Measurements from ENCODE around the gene PAN2. TPM values are rescaled to one million over a fixed set of nuclear protein-coding genes. Genes with fewer than 3 reads are reported as not detected.
"Not testable (repeated sequence)": the region's sequence is repeated elsewhere in the genome, so short reads cannot be mapped to it uniquely, and the experiment has no call there.

PAN2 gene
- total and polyA plus RNA-seq, 4 donors = 6.1 to 83.5 (median 56.7) TPM

DNA sequence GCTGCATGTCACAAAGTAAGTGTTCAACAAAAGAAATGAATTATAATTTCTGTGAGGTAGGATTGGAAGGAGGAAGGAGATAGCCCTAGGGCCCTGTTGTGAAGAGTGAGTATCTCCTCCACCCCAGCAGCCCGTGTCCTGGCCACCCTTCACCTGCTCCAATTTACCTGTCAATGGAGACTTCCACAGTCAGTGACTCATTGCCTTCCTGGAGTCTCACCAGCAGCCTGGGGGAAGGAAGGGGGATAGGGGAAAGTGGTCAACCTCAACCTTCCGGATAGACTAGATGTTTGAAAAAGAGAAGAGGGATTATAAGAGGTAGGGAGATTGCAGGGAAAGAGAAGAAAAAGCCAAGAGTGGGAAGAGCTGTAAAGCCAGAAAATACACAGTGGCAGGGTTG is 16.9 kb upstream of the PAN2 start:
- no peak overlapping the region for H3K4me3 ChIP-seq (ENCODE audit: low read length in 2 of 2)
- no peaks in the 10 kb centered on the region for H3K4me1 ChIP-seq (ENCODE audit: control insufficient read depth in 1 of 2, insufficient read depth in 2 of 2, low read length in 2 of 2)
- H3K27ac ChIP-seq (ENCODE audit: low read depth in 1 of 2, low read length in 2 of 2) = no peak overlapping the region
- no peaks in the 10 kb centered on the region for H3K9me3 ChIP-seq (ENCODE audit: control insufficient read depth, low read length)
- intact Hi-C loops (cut with DNase I) = no loop called here
- WGBS, 2 donors = 86 to 93% methylated on average over 2 of the region's 2 CpGs
- peaks cover 11 to 19% of the 10 kb centered on the region in 2 donors for H3K36me3 ChIP-seq (ENCODE audit: control insufficient read depth in 1 of 2, insufficient read depth in 2 of 2, low read length in 1 of 2)
- ATAC-seq (ENCODE audit: low FRiP score) (no peak), DNase-seq (no peak)
- no peaks in the 10 kb centered on the region for H3K27me3 ChIP-seq (ENCODE audit: control insufficient read depth in 1 of 2, insufficient read depth in 2 of 2, low read length in 1 of 2)

DNA sequence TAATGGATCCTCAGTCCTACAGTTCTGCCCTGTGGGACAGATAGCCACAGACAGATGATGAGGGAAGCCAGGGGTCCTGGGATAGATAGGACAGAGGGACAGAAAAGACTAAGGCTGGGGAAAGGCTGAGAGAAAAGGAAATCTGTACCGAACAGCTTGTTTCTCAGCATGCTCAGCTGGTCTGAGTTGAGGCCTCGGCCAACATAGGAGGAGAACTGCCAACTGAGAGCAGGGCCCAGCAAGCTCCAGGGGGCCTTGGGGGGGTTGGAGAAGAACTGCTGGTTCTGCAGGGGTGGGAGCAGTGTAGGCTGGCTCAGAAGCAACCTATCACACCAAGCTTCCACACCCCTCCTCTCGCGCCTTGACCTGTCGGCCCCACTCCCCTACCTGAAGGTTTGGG is 15.0 kb upstream of the PAN2 start:
- ATAC-seq (ENCODE audit: low FRiP score) (no peak), DNase-seq (no peak)
- Histone ChIP-seq H3K4me3 (ENCODE audit: low read length in 2 of 2) (no peak overlapping the region), H3K9me3 (ENCODE audit: control insufficient read depth, low read length) (no peaks in the 10 kb centered on the region), H3K36me3 (ENCODE audit: control insufficient read depth in 1 of 2, insufficient read depth in 2 of 2, low read length in 1 of 2) (peaks cover 10 to 11% of the 10 kb centered on the region in 2 donors), H3K27ac (ENCODE audit: low read depth in 1 of 2, low read length in 2 of 2) (no peak overlapping the region), H3K4me1 (ENCODE audit: control insufficient read depth in 1 of 2, insufficient read depth in 2 of 2, low read length in 2 of 2) (no peaks in the 10 kb centered on the region), H3K27me3 (ENCODE audit: control insufficient read depth in 1 of 2, insufficient read depth in 2 of 2, low read length in 1 of 2) (no peaks in the 10 kb centered on the region)
- intact Hi-C loops (cut with DNase I) = no loop called here
- WGBS, 2 donors = 91 to 93% methylated on average over 5 of the region's 5 CpGs

DNA sequence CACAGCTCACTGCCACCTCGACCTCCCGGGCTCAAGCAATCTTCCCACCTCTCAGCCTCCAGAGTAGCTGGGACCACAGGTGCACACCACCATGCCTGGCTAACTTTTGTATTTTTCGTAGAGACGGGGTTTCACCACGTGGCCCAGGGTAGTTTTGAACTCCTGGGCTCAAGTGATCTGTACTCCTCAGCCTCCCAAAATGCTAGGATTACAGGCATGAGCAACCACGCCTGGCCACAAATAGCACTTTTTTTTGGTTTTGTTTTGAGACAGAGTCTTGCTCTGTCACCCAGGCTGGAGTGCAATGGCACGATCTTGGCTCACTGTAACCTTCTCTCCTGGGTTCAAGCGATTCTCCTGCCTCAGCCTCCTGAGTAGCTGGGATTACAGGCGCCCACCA is 13.5 kb upstream of the PAN2 start:
- WGBS, 2 donors = 90% methylated on average over 9 of the region's 9 CpGs
- intact Hi-C loops (cut with DNase I); H3K9me3 ChIP-seq (ENCODE audit: control insufficient read depth, low read length); ATAC-seq (ENCODE audit: low FRiP score); DNase-seq; H3K27ac ChIP-seq (ENCODE audit: low read depth in 1 of 2, low read length in 2 of 2); H3K27me3 ChIP-seq (ENCODE audit: control insufficient read depth in 1 of 2, insufficient read depth in 2 of 2, low read length in 1 of 2); H3K4me3 ChIP-seq (ENCODE audit: low read length in 2 of 2); H3K4me1 ChIP-seq (ENCODE audit: control insufficient read depth in 1 of 2, insufficient read depth in 2 of 2, low read length in 2 of 2): not testable (repeated sequence)
- peaks cover 14% of the 10 kb centered on the region in 2 donors for H3K36me3 ChIP-seq (ENCODE audit: control insufficient read depth in 1 of 2, insufficient read depth in 2 of 2, low read length in 1 of 2)

DNA sequence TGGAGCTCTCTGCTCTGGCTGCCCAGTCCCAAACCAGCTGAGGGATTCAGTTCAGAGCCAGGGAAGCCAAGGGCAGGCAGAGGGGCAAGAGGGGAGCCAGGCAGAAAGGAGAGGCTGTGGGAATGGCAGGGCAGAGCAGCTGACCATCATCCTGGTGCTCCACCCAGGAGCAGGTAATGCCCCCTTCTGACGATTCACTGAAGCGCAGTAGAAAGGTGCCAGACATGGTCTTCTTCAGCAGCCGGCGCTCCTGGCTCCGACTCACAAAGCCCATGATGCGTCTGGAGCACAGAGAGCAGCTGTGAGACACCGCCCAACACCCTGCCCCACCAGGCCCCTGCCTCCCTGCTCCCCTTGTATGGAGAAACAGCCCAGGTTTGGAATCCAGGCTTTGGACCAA is 12.9 kb upstream of the PAN2 start:
- intact Hi-C loops (cut with DNase I) = no loop called here

DNA sequence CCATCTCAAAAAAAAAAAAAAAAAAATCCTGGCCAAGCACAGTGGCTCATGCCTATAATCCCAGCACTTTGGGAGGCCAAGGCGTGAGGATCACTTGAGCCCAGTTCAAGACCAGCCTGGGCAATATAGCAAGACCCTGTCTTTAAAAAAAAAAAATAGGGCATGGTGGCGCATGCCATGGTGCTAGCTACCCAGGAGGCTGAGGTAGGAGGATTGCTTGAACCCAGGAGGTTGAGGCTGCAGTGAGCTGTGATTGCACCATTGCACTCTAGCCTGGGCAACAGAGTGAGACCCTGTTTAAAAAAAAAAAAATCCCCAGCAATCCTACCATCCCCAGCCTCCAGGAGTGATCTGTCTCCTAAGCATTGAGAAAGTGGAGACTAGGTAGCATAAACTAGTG is 8.5 kb upstream of the PAN2 start:
- H3K4me1 ChIP-seq (ENCODE audit: control insufficient read depth in 1 of 2, insufficient read depth in 2 of 2, low read length in 2 of 2); intact Hi-C loops (cut with DNase I); H3K4me3 ChIP-seq (ENCODE audit: low read length in 2 of 2); H3K9me3 ChIP-seq (ENCODE audit: control insufficient read depth, low read length); DNase-seq; H3K36me3 ChIP-seq (ENCODE audit: control insufficient read depth in 1 of 2, insufficient read depth in 2 of 2, low read length in 1 of 2); H3K27me3 ChIP-seq (ENCODE audit: control insufficient read depth in 1 of 2, insufficient read depth in 2 of 2, low read length in 1 of 2); ATAC-seq (ENCODE audit: low FRiP score); H3K27ac ChIP-seq (ENCODE audit: low read depth in 1 of 2, low read length in 2 of 2): not testable (repeated sequence)
- WGBS, 2 donors = 97 to 100% methylated on average over 2 of the region's 2 CpGs

More for the DNA sequence above, 12.9 kb upstream of the PAN2 start:
- H3K36me3 ChIP-seq (ENCODE audit: control insufficient read depth in 1 of 2, insufficient read depth in 2 of 2, low read length in 1 of 2) = peaks cover 14% of the 10 kb centered on the region in 2 donors
- no peaks in the 10 kb centered on the region for H3K4me1 ChIP-seq (ENCODE audit: control insufficient read depth in 1 of 2, insufficient read depth in 2 of 2, low read length in 2 of 2)
- H3K27me3 ChIP-seq (ENCODE audit: control insufficient read depth in 1 of 2, insufficient read depth in 2 of 2, low read length in 1 of 2) = no peaks in the 10 kb centered on the region
- H3K4me3 ChIP-seq (ENCODE audit: low read length in 2 of 2) = no peak overlapping the region
- H3K9me3 ChIP-seq (ENCODE audit: control insufficient read depth, low read length) = no peaks in the 10 kb centered on the region
- no peak overlapping the region for H3K27ac ChIP-seq (ENCODE audit: low read depth in 1 of 2, low read length in 2 of 2)
- ATAC-seq (ENCODE audit: low FRiP score) = no peak
- WGBS, 2 donors = 70 to 72% methylated on average over 7 of the region's 7 CpGs
- no peak for DNase-seq

DNA sequence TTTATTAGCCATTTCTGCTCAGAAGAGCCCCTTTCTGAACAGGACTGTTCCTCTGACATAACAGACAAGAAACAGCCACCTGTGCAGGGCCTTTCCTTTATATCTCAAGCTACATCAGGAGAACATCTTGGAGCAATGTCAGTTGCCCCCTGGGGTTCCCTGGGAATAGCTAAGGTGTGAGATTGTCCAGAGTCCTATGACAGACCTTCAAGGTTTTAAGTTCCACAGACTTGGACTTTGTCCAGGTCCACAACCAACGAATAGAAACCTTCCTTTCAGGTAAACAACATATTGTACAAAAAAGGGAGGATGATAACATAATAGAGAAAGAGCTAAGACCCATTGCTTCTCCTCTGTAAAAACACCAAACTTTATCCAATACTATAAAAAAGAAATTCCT is 7.8 kb upstream of the PAN2 start:
- no peak overlapping the region for H3K27ac ChIP-seq (ENCODE audit: low read depth in 1 of 2, low read length in 2 of 2)
- H3K4me3 ChIP-seq (ENCODE audit: low read length in 2 of 2) = no peak overlapping the region
- H3K36me3 ChIP-seq (ENCODE audit: control insufficient read depth in 1 of 2, insufficient read depth in 2 of 2, low read length in 1 of 2) = peaks cover 7 to 8% of the 10 kb centered on the region in 2 donors
- no peaks in the 10 kb centered on the region for H3K4me1 ChIP-seq (ENCODE audit: control insufficient read depth in 1 of 2, insufficient read depth in 2 of 2, low read length in 2 of 2)
- no peak for DNase-seq
- WGBS, 2 donors = 21 to 22% methylated on average over 1 of the region's 1 CpG
- intact Hi-C loops (cut with DNase I) = no loop called here
- ATAC-seq (ENCODE audit: low FRiP score) = no peak
- H3K9me3 ChIP-seq (ENCODE audit: control insufficient read depth, low read length) = no peaks in the 10 kb centered on the region
- no peaks in the 10 kb centered on the region for H3K27me3 ChIP-seq (ENCODE audit: control insufficient read depth in 1 of 2, insufficient read depth in 2 of 2, low read length in 1 of 2)

DNA sequence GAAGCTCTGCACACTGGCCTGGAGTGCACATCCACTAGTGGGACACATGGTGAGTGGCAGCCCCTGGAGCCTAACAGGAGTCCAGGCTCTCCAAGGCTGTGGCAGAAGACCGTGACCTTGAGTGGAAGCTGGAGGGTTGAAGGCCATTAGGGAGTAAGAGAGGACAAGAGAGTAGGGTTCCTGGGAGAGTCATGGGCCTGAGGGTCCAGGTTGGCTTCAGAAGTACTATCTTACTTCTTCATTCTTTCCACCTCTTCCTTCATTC is 5.3 kb upstream of the PAN2 start:
- H3K4me3 ChIP-seq (ENCODE audit: low read length in 2 of 2) = no peak overlapping the region
- no peaks in the 10 kb centered on the region for H3K9me3 ChIP-seq (ENCODE audit: control insufficient read depth, low read length)
- H3K4me1 ChIP-seq (ENCODE audit: control insufficient read depth in 1 of 2, insufficient read depth in 2 of 2, low read length in 2 of 2) = no peaks in the 10 kb centered on the region
- DNase-seq (no peak), ATAC-seq (ENCODE audit: low FRiP score) (no peak)
- H3K36me3 ChIP-seq (ENCODE audit: control insufficient read depth in 1 of 2, insufficient read depth in 2 of 2, low read length in 1 of 2) = peaks cover 5 to 6% of the 10 kb centered on the region in 2 donors
- H3K27ac ChIP-seq (ENCODE audit: low read depth in 1 of 2, low read length in 2 of 2) = no peak overlapping the region
- intact Hi-C loops (cut with DNase I) = no loop called here
- H3K27me3 ChIP-seq (ENCODE audit: control insufficient read depth in 1 of 2, insufficient read depth in 2 of 2, low read length in 1 of 2) = no peaks in the 10 kb centered on the region
- WGBS, 2 donors = 79 to 82% methylated on average over 1 of the region's 1 CpG

DNA sequence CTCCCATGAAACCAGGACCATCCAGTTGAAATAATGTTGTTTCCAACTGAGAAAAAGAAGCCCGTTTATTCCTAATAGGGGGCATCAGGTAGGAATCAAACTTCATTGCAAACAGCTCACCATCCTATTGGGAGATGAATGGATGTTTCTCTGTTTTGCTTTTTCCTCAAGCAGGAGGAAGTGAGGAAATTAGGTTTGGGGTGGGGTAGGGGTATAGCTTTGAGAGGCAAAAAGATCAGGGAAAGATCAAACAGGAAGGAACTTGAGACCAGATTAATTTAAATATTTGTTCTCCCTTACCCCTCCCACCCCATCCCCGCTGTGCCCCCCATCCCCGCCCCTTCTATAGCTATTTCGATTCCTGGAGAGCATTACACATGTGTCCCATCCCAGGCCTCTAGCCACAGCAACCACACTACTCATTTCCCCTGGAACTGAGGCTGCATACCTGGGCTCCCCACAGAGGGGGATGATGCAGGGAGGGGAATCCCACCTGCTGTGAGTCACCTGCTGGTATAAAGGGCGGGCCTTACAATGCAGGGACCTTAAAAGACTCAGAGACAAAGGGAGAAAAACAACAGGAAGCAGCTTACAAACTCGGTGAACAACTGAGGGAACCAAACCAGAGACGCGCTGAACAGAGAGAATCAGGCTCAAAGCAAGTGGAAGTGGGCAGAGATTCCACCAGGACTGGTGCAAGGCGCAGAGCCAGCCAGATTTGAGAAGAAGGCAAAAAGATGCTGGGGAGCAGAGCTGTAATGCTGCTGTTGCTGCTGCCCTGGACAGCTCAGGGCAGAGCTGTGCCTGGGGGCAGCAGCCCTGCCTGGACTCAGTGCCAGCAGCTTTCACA is 4.7 kb upstream of the PAN2 start, which contains the start of gene IL23A:
Gene IL23A, plus strand, starts transcription at position 577 of the 850 bp plus-strand sequence. Its CDS starts 161 bp downstream, at position 738.
- Histone ChIP-seq H3K9me3 (ENCODE audit: control insufficient read depth, low read length) (no peaks in the 10 kb centered on the region), H3K27me3 (ENCODE audit: control insufficient read depth in 1 of 2, insufficient read depth in 2 of 2, low read length in 1 of 2) (no peaks in the 10 kb centered on the region), H3K4me3 (ENCODE audit: low read length in 2 of 2) (no peak within 1 kb of the TSS), H3K27ac (ENCODE audit: low read depth in 1 of 2, low read length in 2 of 2) (no peak within 1 kb of the TSS), H3K4me1 (ENCODE audit: control insufficient read depth in 1 of 2, insufficient read depth in 2 of 2, low read length in 2 of 2) (no peaks in the 10 kb centered on the region), H3K36me3 (ENCODE audit: control insufficient read depth in 1 of 2, insufficient read depth in 2 of 2, low read length in 1 of 2) (peaks cover 1 to 2% of the 10 kb centered on the region in 2 donors)
- ATAC-seq (ENCODE audit: low FRiP score) (no peak), DNase-seq (no peak)
- 25 to 29% methylated on average over 9 of the region's 9 CpGs for WGBS, 2 donors
- intact Hi-C loops (cut with DNase I) = no loop called here

DNA sequence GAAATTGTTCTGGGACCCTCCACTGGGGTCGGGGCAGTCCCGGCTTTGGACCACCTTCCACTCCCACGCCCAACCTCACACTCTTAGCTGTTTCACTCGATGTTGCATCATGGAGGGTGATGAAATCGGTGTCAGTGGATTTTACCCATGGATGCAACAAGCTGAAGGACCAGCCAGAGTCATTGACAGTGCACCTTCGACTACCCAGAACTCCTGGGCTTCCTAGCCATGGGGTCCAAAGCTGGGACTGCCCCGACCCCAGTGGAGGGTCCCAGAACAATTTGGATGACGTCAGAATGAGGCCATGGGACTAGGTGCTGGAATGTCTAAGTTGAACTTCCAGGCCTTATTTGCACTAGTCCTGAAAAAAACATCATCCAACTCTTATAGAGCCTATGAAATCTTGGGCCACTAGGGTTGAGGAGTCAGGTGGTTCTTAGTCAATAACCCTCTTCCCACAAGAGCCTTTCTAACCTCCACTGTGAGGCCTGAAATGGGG is 4.0 kb upstream of the PAN2 start:
- Histone ChIP-seq H3K36me3 (ENCODE audit: control insufficient read depth in 1 of 2, insufficient read depth in 2 of 2, low read length in 1 of 2) (no peaks in the 10 kb centered on the region), H3K27ac (ENCODE audit: low read depth in 1 of 2, low read length in 2 of 2) (no peak overlapping the region), H3K4me3 (ENCODE audit: low read length in 2 of 2) (no peak overlapping the region), H3K4me1 (ENCODE audit: control insufficient read depth in 1 of 2, insufficient read depth in 2 of 2, low read length in 2 of 2) (no peaks in the 10 kb centered on the region), H3K27me3 (ENCODE audit: control insufficient read depth in 1 of 2, insufficient read depth in 2 of 2, low read length in 1 of 2) (no peaks in the 10 kb centered on the region), H3K9me3 (ENCODE audit: control insufficient read depth, low read length) (no peaks in the 10 kb centered on the region)
- intact Hi-C loops (cut with DNase I) = no loop called here
- WGBS, 2 donors = 81 to 84% methylated on average over 8 of the region's 8 CpGs
- no peak for ATAC-seq (ENCODE audit: low FRiP score)
- DNase-seq = no peak

Measured in aorta (tissue), 5 donors.